Measurements from ENCODE around the gene COL8A1. TPM values are rescaled to one million over a fixed set of nuclear protein-coding genes. Genes with fewer than 3 reads are reported as not detected.

Gene COL8A1
- total RNA-seq, 2 donors from 2014 or later, result 19.4 to 35.8 TPM

DNA sequence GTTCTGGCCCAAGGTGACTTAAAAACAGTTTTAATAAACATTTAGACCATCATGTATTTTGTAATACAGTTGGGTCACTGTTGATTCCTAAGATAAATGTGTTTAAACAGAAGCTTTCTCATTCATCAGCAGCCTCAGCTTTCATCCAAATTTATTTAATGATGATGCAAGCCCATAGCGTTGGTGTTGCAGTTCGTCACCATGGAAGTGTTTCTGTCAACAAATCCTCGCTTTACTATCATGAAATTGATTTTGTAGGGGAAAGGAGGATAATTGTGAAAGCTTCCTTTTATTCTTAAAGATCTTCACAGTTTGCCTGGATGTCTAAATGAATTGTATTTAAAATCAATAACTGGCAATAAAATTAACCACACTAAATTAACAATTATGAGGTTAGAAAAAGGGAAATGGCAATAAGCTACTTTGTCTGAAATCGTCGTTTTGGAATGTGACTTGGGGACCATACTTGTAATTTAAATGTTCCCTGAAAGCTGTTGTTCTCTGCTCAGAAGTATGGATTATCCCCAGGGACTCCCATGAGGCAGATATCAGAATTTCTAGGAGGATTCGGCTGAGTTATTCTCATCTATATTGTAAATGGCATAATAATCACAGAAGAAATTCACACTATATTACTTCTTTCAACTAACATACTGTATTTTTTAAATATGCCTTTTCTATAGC lies 208.2 kb downstream of the COL8A1 start:
- ATAC-seq (peak in 1 of 2 donors; percentile 50), DNase-seq (no peak)
- intact Hi-C loops (cut with DNase I), result no loop called here

DNA sequence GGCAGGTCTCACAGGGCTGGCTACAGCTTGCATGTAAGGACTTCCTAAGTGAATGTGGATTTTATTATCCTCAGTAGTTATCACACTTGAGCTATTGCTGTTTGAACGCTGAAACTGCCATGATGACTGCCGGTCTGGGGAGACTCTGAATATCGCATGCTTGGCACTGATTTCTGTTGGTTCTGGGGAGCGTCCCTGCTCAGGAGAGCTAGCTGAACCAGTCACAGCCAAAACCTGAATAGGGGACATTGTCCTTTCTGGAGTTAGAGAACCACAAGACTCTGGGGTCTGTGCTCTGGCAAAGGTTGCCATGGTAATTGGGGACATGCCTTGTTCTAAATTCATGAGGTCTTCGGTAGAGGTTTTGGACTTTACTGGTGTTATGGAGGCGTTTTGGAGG lies 210.0 kb downstream of the COL8A1 start:
- no peak for ATAC-seq
- intact Hi-C loops (cut with DNase I), result no loop called here
- no peak for DNase-seq

Other genes with a start within 250 kb of the COL8A1 start
- gene CMSS1, start 179.3 kb downstream of the COL8A1 start, total RNA-seq, result 10 to 100 TPM; 28.7 to 33.7 TPM

Data from left cardiac atrium (tissue), 4 donors.